GM12865 (cell line): Measurements from ENCODE around the gene TOR4A.

Source experiments
- DNase-seq: peaks from one replicate; pipeline ENCODE4 v3.0.0; 2010; ENCODE audit warnings: low read depth
- H3K4me3 ChIP-seq: 2 replicates; pipeline ENCODE4 v1.5.1; 2011; ENCODE audit warnings: mild to moderate bottlenecking, low read depth, low read length, control low read depth
- CTCF ChIP-seq: IDR thresholded peaks from 2 replicates; pipeline ENCODE4 v1.5.1; 2011; ENCODE audit warnings: low read length, control low read depth, low read depth, inconsistent platforms; ENCODE audit not compliant: insufficient read depth; ENCODE audit errors: missing control alignments

TOR4A gene

GRCh38 chr9:137311986-137312851 lies 34.7 kb downstream of the TOR4A start:
- no peak overlapping the region for H3K4me3 ChIP-seq
- TF ChIP-seq CTCF, result no peak
- DNase-seq, result no peak

- no peak for TF ChIP-seq CTCF
- no peak overlapping the region for H3K4me3 ChIP-seq
- no peak for DNase-seq
Observed at GRCh38 chr9:137312852-137313325, 35.4 kb downstream of the TOR4A start.

GRCh38 chr9:137313326-137313936 lies 35.9 kb downstream of the TOR4A start:
- DNase-seq, result no peak
- TF ChIP-seq CTCF, result no peak
- no peak overlapping the region for H3K4me3 ChIP-seq

GRCh38 chr9:137313956-137314560 lies 36.5 kb downstream of the TOR4A start:
- no peak for DNase-seq
- no peak overlapping the region for H3K4me3 ChIP-seq
- TF ChIP-seq CTCF, result no peak

GRCh38 chr9:137314561-137315560 lies 37.3 kb downstream of the TOR4A start:
- TF ChIP-seq CTCF, result no peak
- H3K4me3 ChIP-seq, result no peak overlapping the region
- no peak for DNase-seq

- no peak for DNase-seq
- no peak overlapping the region for H3K4me3 ChIP-seq
- no peak for TF ChIP-seq CTCF
Observed at GRCh38 chr9:137315581-137316011, 38.1 kb downstream of the TOR4A start.
